UCSD-AML1 (cell line): ENCODE measurements around the gene TERB1.

Experiments used
- DNase-seq: peaks from one replicate; lab custom pipeline; 2025; ENCODE audit not compliant: unreplicated experiment; lab: John Stamatoyannopoulos, UW

Gene TERB1

GRCh38 chr16:66706506-66706880 lies 94.9 kb downstream of the TERB1 start:
- DNase-seq: no peak

DNA sequence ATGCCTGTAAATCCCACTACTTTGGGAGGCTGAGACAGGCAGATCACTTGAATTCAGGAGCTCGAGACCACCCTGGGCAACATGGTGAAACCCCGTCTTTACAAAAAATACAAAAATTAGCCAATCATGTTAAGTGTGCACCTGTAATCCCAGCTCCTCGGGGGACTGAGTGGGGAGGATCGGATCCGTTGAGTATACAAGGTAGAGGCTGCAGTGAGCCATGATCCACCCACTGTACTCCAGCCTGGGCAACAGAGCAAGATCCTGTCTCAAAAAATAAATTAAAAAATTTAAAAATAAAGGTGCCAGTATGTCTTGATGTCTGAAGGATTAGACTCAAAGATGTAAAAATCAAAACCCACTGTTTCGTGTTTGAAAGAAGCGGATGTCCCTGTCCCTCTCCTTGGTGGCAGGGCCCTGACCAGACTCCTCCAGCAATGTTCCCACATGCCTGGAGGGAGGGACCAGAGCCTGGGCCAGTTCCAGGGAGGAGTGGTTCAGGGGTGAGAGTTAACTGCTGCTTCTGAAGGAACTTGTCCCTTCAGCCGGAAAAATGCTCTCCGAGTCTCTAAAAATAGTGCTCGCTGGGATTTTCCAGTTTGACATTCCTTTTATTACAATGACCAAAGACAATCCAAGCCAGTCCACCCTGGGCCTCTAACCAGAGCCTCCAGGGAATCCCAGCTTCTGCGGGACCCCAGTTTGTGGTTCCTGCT lies 95.4 kb downstream of the TERB1 start:
- no peak for DNase-seq
